HCT116 (cell line): ENCODE data around the gene TSPAN11.

Experiments
- CTCF ChIP-seq, 3 experiments: fragments of 200-600 bp in 1 of 3; sonication (generic) in 1 of 3; IDR thresholded peaks in 2 of 3; conservative IDR thresholded peaks in 1 of 3; 2 replicates each; pipeline ENCODE4 v1.5.1; 2012 to 2017; ENCODE audit warnings: low read depth in 2 of 3, low read length in 2 of 3, antibody characterized with exemption in 1 of 3, borderline replicate concordance in 1 of 3, control low read depth in 1 of 3, mild to moderate bottlenecking in 1 of 3, mixed read lengths in 1 of 3, mixed run types in 1 of 3, moderate library complexity in 1 of 3; ENCODE audit not compliant: insufficient read depth in 1 of 3
- EZH2 ChIP-seq: fragments of 200-600 bp; sonication (generic); IDR thresholded peaks from 2 replicates; pipeline ENCODE4 v1.6.1; 2017; ENCODE audit warnings: antibody characterized with exemption, mixed run types
- FOSL1 ChIP-seq: IDR thresholded peaks from 2 replicates; pipeline ENCODE4 v1.6.1; 2012; ENCODE audit warnings: low read depth
- JUND ChIP-seq: IDR thresholded peaks from 2 replicates; pipeline ENCODE4 v1.6.1; 2012
- MAX ChIP-seq: IDR thresholded peaks from 2 replicates; pipeline ENCODE4 v1.6.1; 2012
- POLR2A ChIP-seq: IDR thresholded peaks from 2 replicates; pipeline ENCODE4 v1.7.0; 2011; ENCODE audit warnings: borderline replicate concordance; ENCODE audit not compliant: insufficient read depth, insufficient read length; ENCODE audit errors: extremely low read depth
- RAD21 ChIP-seq: IDR thresholded peaks from 2 replicates; pipeline ENCODE4 v1.6.1; 2012; ENCODE audit warnings: low read depth, mild to moderate bottlenecking
- ZFX ChIP-seq: fragments of 450-650 bp; IDR thresholded peaks from 2 replicates; pipeline ENCODE4 v1.6.1; 2017

- TF ChIP-seq FOSL1 (no peak), CTCF (IDR thresholded peaks at IDR 0.05 in 2 of 3, conservative IDR thresholded peaks at IDR 0.05 in 1 of 3; ENCODE audit: borderline replicate concordance in 1 of 3, insufficient read depth in 1 of 3, low read depth in 2 of 3, low read length in 2 of 3) (no peak), EZH2 (no peak), RAD21 (no peak), POLR2A (no peak), ZFX (no peak), JUND (no peak), MAX (no peak)
Observed at GRCh38 chr12:30964896-30965612, 38.5 kb downstream of the TSPAN11 start.
